CMK (cell line): ENCODE results near the gene MGLL.
"Not testable (repeated sequence)": the region's sequence is repeated elsewhere in the genome, so short reads cannot be mapped to it uniquely, and the experiment has no call there.

Source experiments
- DNase-seq: peaks from one replicate; pipeline ENCODE4 v3.0.0-alpha.2; 2010; ENCODE audit warnings: low read depth

Gene MGLL

GRCh38 chr3:127707851-127708411, 114.4 kb downstream of the MGLL start:
- no peak for DNase-seq

- no peak for DNase-seq
Measured at GRCh38 chr3:127706785-127707351, 115.4 kb downstream of the MGLL start.

GRCh38 chr3:127706312-127706711, 116.0 kb downstream of the MGLL start:
- DNase-seq, result no peak

- not testable (repeated sequence) for DNase-seq
Measured at GRCh38 chr3:127704840-127705239, 117.5 kb downstream of the MGLL start.

- DNase-seq, result no peak
Measured at GRCh38 chr3:127702151-127702578, 120.2 kb downstream of the MGLL start.

- DNase-seq, result no peak
Measured at GRCh38 chr3:127701280-127701911, 120.9 kb downstream of the MGLL start.

DNA sequence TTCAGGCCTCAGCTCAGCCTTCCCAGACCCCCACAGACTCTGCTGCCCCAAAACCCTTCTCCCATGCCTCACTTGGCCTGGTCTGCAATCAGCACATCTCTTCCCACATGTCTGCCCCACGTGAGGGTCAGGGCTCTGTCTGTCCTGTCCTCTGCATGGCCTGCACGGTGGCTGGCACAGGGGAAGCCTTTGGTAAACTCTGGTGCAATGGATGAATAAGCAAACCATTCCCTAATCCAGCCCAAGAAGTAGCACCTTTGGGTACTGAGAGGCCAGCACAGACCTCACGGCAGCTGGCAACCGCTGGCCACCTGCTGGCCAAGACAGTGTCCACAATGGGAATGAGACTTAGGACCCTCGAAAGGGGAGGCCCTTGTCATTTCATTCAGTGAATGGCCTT, 121.9 kb downstream of the MGLL start:
- DNase-seq, result no peak

DNA sequence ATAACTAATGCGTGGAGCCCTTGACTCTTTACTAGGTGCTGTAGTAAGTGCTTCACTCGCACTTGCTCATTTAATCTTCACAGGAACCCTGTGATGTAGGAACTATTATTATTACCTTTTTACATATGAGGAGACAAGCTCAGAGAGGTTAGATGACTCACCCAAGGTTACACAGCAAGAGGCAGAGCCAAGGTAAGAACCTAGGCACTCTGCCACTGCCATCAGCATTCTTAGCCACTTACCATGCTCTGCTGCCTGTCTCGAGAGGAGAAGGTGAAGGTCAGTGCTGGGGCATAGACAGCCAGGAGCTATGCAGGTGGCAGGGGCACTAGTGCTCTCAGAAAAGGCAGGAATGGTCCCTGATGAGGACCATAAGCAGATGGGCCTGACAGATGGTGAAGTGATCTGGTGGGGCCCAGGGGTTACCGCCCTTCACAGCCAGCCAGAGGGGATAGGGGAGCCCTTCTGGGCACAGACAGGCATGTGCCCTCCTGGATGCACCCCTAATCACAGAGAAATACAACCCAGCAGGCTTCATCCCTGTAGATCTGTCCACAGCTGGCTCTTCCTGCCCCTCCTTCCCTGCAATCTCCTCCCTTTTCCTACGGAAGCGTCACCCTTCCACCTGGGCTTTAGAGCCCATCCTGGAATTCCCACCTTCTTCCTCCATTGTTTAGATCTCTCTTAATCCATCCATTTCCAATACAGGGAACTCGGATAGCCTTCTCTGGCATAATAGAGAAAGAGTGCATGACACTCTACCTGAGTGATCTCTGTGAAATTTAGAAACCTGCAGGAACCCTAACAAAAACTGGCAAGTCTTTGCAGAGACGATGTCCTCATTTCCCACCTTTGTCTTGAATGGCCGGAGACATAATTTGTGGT, 122.7 kb downstream of the MGLL start:
- DNase-seq, result no peak

GRCh38 chr3:127698691-127699415, 123.5 kb downstream of the MGLL start:
- no peak for DNase-seq

DNA sequence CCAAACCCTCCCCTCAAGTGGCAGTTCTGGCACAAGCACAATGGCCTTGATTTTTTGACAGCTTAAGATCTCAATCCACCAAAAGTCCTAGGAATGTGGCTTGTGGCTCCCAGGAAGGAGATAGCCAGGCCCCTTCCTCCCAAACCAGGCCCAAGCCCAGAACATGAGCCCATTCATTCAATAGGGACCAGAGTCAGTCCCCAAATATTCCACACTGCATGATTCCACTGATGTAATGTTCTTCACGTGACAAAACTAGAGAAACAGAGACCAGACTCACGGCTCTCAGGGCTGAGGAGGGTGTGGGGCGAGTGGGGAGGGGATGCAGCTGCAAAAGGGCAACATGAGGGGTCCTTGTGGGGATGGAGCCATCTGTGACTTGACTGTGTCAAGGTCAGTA, 124.0 kb downstream of the MGLL start:
- no peak for DNase-seq

DNA sequence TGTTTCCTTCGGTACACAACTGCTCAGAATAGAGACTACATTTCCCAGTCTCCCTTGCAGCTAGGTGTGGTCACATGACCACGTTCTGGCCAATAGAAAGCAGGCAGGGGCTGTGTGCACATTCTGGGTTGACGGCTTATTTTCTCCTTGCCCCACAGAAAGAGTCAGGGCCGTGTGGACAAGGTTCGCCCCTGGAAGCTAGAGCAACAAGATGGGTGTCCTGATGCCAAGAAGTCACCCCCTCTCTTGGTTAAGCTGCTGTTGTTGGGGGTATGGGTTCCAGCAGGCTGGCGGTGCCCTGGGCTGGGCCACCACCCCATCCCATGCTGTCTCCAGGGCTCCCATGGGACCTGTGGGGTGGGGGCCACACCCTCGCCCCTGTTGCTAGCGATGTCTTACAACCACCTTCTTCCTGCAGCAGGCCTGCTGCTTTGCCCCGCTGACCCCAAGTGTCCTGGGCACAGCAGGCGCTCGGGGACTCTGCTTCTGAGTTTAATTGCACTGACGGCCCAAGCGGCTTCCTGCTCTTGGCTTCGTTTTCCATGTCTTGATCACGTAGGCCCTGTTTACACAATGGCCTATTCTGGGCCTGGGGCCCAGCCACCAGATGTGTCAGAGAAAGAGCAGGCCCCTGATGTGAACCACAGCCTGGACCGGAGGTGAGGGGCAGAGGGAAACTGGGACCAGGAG, 124.6 kb downstream of the MGLL start:
- DNase-seq, result no peak

GRCh38 chr3:127694467-127695215, 127.7 kb downstream of the MGLL start:
- DNase-seq, result no peak

DNA sequence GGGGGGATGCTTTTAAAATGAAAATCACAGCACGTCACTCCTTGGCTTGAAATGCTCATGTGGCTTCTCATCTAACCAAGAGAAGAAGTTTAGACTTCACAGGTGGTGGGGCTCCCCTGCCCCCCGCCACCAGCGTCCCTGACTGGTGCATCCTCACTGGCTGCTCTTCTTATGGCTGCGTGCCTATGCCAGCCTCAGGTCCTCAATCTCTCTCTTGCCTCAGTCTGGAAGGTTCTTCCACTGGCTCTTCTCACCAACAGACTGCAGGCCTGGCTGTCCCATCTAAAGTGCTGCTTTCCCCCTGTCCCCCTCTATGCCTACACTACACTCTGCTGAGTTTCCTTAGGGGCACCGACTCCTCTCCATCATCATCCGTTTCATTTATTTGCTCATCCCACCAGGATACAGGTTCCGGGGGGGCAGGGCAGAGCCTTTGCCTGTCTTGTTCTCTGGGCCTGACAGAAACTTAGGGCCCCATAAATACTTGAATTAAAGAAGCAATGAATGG, 128.9 kb downstream of the MGLL start:
- no peak for DNase-seq

DNA sequence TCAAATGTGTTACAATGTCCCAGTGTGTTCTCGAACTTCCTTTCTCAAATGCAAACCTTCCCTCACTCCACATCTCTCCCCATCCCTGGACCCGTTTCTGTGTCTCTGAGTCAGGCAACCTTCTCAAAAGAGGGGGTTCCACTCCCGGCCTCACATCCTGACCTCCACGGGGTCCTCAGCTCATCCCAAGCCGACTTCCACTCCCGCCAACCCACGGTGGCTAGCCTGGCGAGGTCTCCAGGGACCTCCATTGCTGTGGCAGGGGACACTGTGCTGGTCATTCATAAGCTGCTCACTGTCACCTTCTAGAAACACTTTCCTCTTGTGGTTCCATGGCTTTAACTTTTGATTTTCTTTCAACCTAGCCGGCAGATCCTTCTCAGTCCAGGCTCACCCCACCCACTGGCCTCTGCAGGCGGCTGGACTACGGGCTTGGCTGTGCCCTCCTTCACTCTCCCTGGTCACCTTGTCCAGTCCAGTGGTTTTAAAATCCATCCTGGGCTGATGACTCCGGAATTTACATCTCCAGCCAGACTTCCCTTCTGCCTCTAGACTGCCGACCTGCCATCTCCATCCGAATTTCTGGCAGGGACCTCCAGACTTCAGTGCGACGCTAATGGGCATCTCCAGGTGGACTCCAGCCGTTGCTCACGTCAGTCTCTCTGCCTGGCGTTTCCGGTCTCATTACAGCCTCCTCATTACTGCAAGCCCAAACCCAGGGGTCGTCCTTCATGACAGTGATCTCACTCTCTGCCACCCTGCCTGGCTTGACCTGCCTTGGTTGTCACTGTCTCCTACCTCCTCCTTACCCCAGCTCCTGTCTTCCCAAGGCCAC, 129.6 kb downstream of the MGLL start:
- DNase-seq, result no peak

DNA sequence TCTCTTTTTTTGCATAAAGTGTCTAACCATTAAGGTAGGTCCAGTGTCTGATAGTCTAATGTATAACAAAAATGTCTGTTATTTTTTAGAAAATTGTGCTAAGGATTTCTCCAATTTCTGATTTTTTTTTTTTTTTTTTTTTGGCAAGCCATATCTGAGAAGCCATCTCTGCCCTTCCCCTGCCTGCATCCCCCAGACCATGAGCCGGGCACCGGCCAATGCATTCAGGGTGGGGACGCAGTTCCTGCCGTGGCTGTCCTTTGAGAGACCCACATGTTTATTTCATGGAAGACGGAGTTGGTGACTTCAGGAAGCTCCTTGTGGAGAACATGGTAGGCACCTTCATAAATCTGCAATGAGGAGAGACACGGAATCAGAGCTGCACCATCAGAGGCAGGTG, 130.3 kb downstream of the MGLL start:
- no peak for DNase-seq

- DNase-seq, result no peak
Measured at GRCh38 chr3:127691489-127691888, 130.8 kb downstream of the MGLL start.

- no peak for DNase-seq
Measured at GRCh38 chr3:127690823-127691452, 131.4 kb downstream of the MGLL start.

GRCh38 chr3:127690106-127690505, 132.2 kb downstream of the MGLL start:
- DNase-seq, result no peak

- no peak for DNase-seq
Measured at GRCh38 chr3:127689266-127689860, 133.0 kb downstream of the MGLL start.
